Activated CD8-positive, alpha-beta memory T cell treated with anti-CD3 and anti-CD28 coated beads for 36 hours (primary cell): ENCODE measurements around the gene PAEP. TPM values are rescaled to one million over a fixed set of nuclear protein-coding genes. Genes with fewer than 3 reads are reported as not detected.
"Not testable (repeated sequence)": the region's sequence is repeated elsewhere in the genome, so short reads cannot be mapped to it uniquely, and the experiment has no call there.

Experiments
- CTCF ChIA-PET: fragments of 350-600 bp; sonication (Branson Sonifier 250); formaldehyde crosslinking; loops from one replicate; lab custom pipeline; 2021; ENCODE audit warnings: antibody characterized with exemption; lab: Charles Lee
- POLR2A ChIA-PET: fragments of 350-600 bp; sonication (Branson Sonifier 250); formaldehyde crosslinking; loops from one replicate; lab custom pipeline; 2021; ENCODE audit warnings: antibody characterized with exemption; lab: Charles Lee
- total RNA-seq, 2 experiments: library from RNA; stranded (reverse); gene quantifications; one replicate each; pipeline ENCODE4 v1.2.3, GENCODE V29; 2021

The PAEP gene
- total RNA-seq, 2 experiments from 2014 or later = not detected

GRCh38 chr9:135547756-135548736, 13.5 kb upstream of the PAEP start:
- ChIA-PET CTCF (no interaction called here), POLR2A (no interaction called here)

GRCh38 chr9:135549478-135550343, 11.8 kb upstream of the PAEP start:
- POLR2A ChIA-PET, CTCF ChIA-PET: not testable (repeated sequence)

GRCh38 chr9:135550344-135550918, 11.1 kb upstream of the PAEP start:
- ChIA-PET CTCF (no interaction called here), POLR2A (no interaction called here)

GRCh38 chr9:135551031-135551430, 10.5 kb upstream of the PAEP start:
- POLR2A ChIA-PET = no interaction called here
- CTCF ChIA-PET = no interaction called here

GRCh38 chr9:135551456-135551855, 10.1 kb upstream of the PAEP start:
- POLR2A ChIA-PET = no interaction called here
- CTCF ChIA-PET = no interaction called here

GRCh38 chr9:135552021-135552697, 9.4 kb upstream of the PAEP start:
- CTCF ChIA-PET = no interaction called here
- POLR2A ChIA-PET = no interaction called here

GRCh38 chr9:135552698-135553171, 8.8 kb upstream of the PAEP start:
- CTCF ChIA-PET = no interaction called here
- POLR2A ChIA-PET = no interaction called here

- CTCF ChIA-PET = no interaction called here
- POLR2A ChIA-PET = no interaction called here
Observed at GRCh38 chr9:135554718-135555117, 6.8 kb upstream of the PAEP start.

- POLR2A ChIA-PET = no interaction called here
Observed at GRCh38 chr9:135555203-135555602, 6.4 kb upstream of the PAEP start.

GRCh38 chr9:135555910-135556309, 5.6 kb upstream of the PAEP start:
- CTCF ChIA-PET = no interaction called here

More at GRCh38 chr9:135555203-135555602, 6.4 kb upstream of the PAEP start:
- CTCF ChIA-PET = no interaction called here

GRCh38 chr9:135559606-135560005, 1.9 kb upstream of the PAEP start:
- ChIA-PET CTCF (no interaction called here), POLR2A (no interaction called here)

More at GRCh38 chr9:135555910-135556309, 5.6 kb upstream of the PAEP start:
- POLR2A ChIA-PET = no interaction called here

GRCh38 chr9:135562235-135562745, 734 bp downstream of the PAEP start:
- ChIA-PET POLR2A (no interaction called here), CTCF (no interaction called here)

GRCh38 chr9:135563039-135563476, 1.5 kb downstream of the PAEP start:
- ChIA-PET CTCF (no interaction called here), POLR2A (no interaction called here)

- ChIA-PET CTCF (no interaction called here), POLR2A (no interaction called here)
Observed at GRCh38 chr9:135563858-135564257, 2.3 kb downstream of the PAEP start.

GRCh38 chr9:135565141-135565628, 3.6 kb downstream of the PAEP start:
- POLR2A ChIA-PET = no interaction called here
- CTCF ChIA-PET = no interaction called here

- ChIA-PET POLR2A (no interaction called here), CTCF (no interaction called here)
Observed at GRCh38 chr9:135565636-135566035, 4.1 kb downstream of the PAEP start.

- CTCF ChIA-PET = no interaction called here
- POLR2A ChIA-PET = no interaction called here
Observed at GRCh38 chr9:135566552-135566951, 5.0 kb downstream of the PAEP start.

- ChIA-PET POLR2A (no interaction called here), CTCF (no interaction called here)
Observed at GRCh38 chr9:135567311-135567710, 5.8 kb downstream of the PAEP start.

- POLR2A ChIA-PET = no interaction called here
- CTCF ChIA-PET = no interaction called here
Observed at GRCh38 chr9:135568026-135568425, 6.5 kb downstream of the PAEP start.
